Endothelial cell of umbilical vein (primary cell): ENCODE data around the gene POR. TPM values are rescaled to one million over a fixed set of nuclear protein-coding genes. Genes with fewer than 3 reads are reported as not detected.

Experiments used
- BruUV-seq: library from RNA; stranded (reverse); fragments of 400-500 nt; replicated peaks from 2 replicates; lab custom pipeline; 2021; lab: Mats Ljungman, UMichigan
- CTCF ChIA-PET: fragments of 300-600, 350-600 bp; sonication (Branson Sonifier 250); formaldehyde crosslinking; loops from one replicate; lab custom pipeline; 2021; ENCODE audit warnings: antibody characterized with exemption, inconsistent platforms; lab: Charles Lee
- POLR2A ChIA-PET: fragments of 300-600, 350-600 bp; sonication (Branson Sonifier 250); formaldehyde crosslinking; loops from one replicate; lab custom pipeline; 2021; ENCODE audit warnings: antibody characterized with exemption, inconsistent platforms; lab: Charles Lee
- DNase-seq: peaks from one replicate; pipeline ENCODE4 v3.0.0-alpha.2; 2011; ENCODE audit warnings: low read depth, low spot score
- FAIRE-seq: peaks from 2 replicates; lab custom pipeline; 2011; peaks lifted over from hg19 to GRCh38; lab: Jason Lieb, UNC
- H2AFZ ChIP-seq: 2 replicates; pipeline ENCODE4 v1.6.0; 2012; ENCODE audit warnings: low read depth, low read length, control low read depth, inconsistent platforms
- H3K27ac ChIP-seq: 2 replicates; pipeline ENCODE4 v1.5.1; 2011; ENCODE audit warnings: low read depth, mild to moderate bottlenecking, control low read depth, low read length, moderate library complexity; ENCODE audit not compliant: insufficient read depth
- H3K27me3 ChIP-seq, 2 experiments: 2 replicates each; pipeline versions ENCODE4 v1.6.0 to v1.6.1; 2011; ENCODE audit warnings: low read length in 2 of 2, mixed read lengths in 1 of 2; ENCODE audit not compliant: control insufficient read depth in 2 of 2, insufficient read depth in 2 of 2
- H3K36me3 ChIP-seq, 2 experiments: 2 replicates in 1 of 2; 3 replicates in 1 of 2; pipeline ENCODE4 v1.5.1; 2011; ENCODE audit warnings: low read length in 2 of 2, mild to moderate bottlenecking in 1 of 2, moderate library complexity in 1 of 2; ENCODE audit not compliant: control insufficient read depth in 2 of 2, insufficient read depth in 2 of 2; ENCODE audit errors: extremely low read depth in 1 of 2
- H3K4me1 ChIP-seq: 3 replicates; pipeline ENCODE4 v1.5.1; 2011; ENCODE audit warnings: mild to moderate bottlenecking, low read length; ENCODE audit not compliant: control insufficient read depth, insufficient read depth; ENCODE audit errors: extremely low read depth
- H3K4me2 ChIP-seq: 2 replicates; pipeline ENCODE4 v1.6.1; 2011; ENCODE audit warnings: low read length, control low read depth, mixed read lengths; ENCODE audit not compliant: insufficient read depth
- H3K4me3 ChIP-seq, 3 experiments: fragments of 200-600 bp in 1 of 3; sonication (generic), shearing (Covaris generic) in 1 of 3; replicated peaks in 1 of 3; 2 replicates each; pipeline ENCODE4 v1.5.1; 2011 to 2016; ENCODE audit warnings: control low read depth in 3 of 3, low read length in 3 of 3, mild to moderate bottlenecking in 2 of 3, inconsistent platforms in 1 of 3, low read depth in 1 of 3, moderate library complexity in 1 of 3; ENCODE audit not compliant: insufficient read depth in 1 of 3
- H3K79me2 ChIP-seq: 2 replicates; pipeline ENCODE4 v1.6.0; 2012; ENCODE audit warnings: low read length, inconsistent platforms; ENCODE audit not compliant: control insufficient read depth, insufficient read depth
- H3K9ac ChIP-seq: replicated peaks from 2 replicates; pipeline ENCODE3; 2011; ENCODE audit warnings: low read length, control low read depth; ENCODE audit not compliant: insufficient read depth; ENCODE audit errors: extremely low read depth
- H3K9me1 ChIP-seq: replicated peaks from 3 replicates; pipeline ENCODE4 v1.6.0; 2011; ENCODE audit warnings: mild to moderate bottlenecking, low read length; ENCODE audit not compliant: control insufficient read depth, insufficient read depth; ENCODE audit errors: extremely low read depth
- H3K9me3 ChIP-seq: replicated peaks from 2 replicates; pipeline ENCODE4 v1.5.1; 2012; ENCODE audit warnings: low read length, inconsistent platforms; ENCODE audit not compliant: control insufficient read depth, insufficient read depth
- H4K20me1 ChIP-seq: replicated peaks from 2 replicates; pipeline ENCODE3; 2011; ENCODE audit warnings: mild to moderate bottlenecking, low read length; ENCODE audit not compliant: control insufficient read depth, insufficient read depth; ENCODE audit errors: extremely low read depth
- EZH2 ChIP-seq: IDR thresholded peaks from 2 replicates; pipeline ENCODE4 v1.6.1; 2012; ENCODE audit warnings: borderline replicate concordance, low read depth, mild to moderate bottlenecking, moderate library complexity, low read length, inconsistent platforms; ENCODE audit not compliant: severe bottlenecking
- FOS ChIP-seq: IDR thresholded peaks from 2 replicates; pipeline ENCODE4 v1.6.1; 2011; ENCODE audit warnings: mild to moderate bottlenecking, low read length, moderate library complexity, borderline replicate concordance; ENCODE audit not compliant: insufficient read depth
- GATA2 ChIP-seq: IDR thresholded peaks from 2 replicates; pipeline ENCODE4 v1.7.0; 2011; ENCODE audit warnings: low read depth, mild to moderate bottlenecking, moderate library complexity, mixed read lengths, low read length; ENCODE audit not compliant: insufficient read length, insufficient read depth
- MAX ChIP-seq: IDR thresholded peaks from 2 replicates; pipeline ENCODE4 v1.6.1; 2011; ENCODE audit not compliant: insufficient read depth, insufficient read length
- POLR2AphosphoS5 ChIP-seq: IDR thresholded peaks from 2 replicates; pipeline ENCODE4 v1.6.1; 2012; ENCODE audit warnings: low read depth, mild to moderate bottlenecking, control low read depth, low read length, moderate library complexity; ENCODE audit not compliant: insufficient read depth
- dilution Hi-C: fragments of 300-500 bp; cut with MboI; formaldehyde crosslinking; loops from one replicate; pipeline ENCODE4 v1.15.0; 2019; ENCODE audit warnings: low sequenced_read_pairs; ENCODE audit not compliant: extremely low pct_ligation_motif_present
- intact Hi-C: fragments of 100-400 bp; cut with micrococcal nuclease; formaldehyde crosslinking; loops from one replicate; pipeline ENCODE4 v1.10.0; 2022
- polyA plus RNA-seq, 4 experiments: library from polyadenylated mRNA; depleted of rRNA in 3 of 4; stranded (reverse) in 3 of 4; unstranded in 1 of 4; fragments of >200 nt; gene quantifications; 2 replicates each; pipeline versions ENCODE4 v1.2.1 to v1.2.3, GENCODE V29; 2011 to 2012; ENCODE audit warnings: missing spikeins in 1 of 4
- total RNA-seq: library from RNA; stranded (reverse); gene quantifications from 2 replicates; pipeline ENCODE4 v1.2.3, GENCODE V29; 2021

POR gene
- total and polyA plus RNA-seq, 2 donors (not counting 3 experiments of a cell fraction or from before 2014, with no cell fraction given), result 59.5 to 73.6 TPM

GRCh38 chr7:75915416-75916156 lies 631 bp downstream of the POR start:
- Histone ChIP-seq H3K36me3 (no peaks in the 10 kb centered on the region), H3K9me1 (no peaks in the 10 kb centered on the region), H3K27ac (peak overlapping the region; percentile 8), H3K9ac (peak overlapping the region; percentile 72), H3K79me2 (peaks cover 13% of the 10 kb centered on the region), H3K4me3 (peak overlapping the region; percentile 66 to 82 (median 69)), H3K4me2 (peak overlapping the region; percentile 78), H4K20me1 (no peaks in the 10 kb centered on the region), H3K9me3 (no peaks in the 10 kb centered on the region), H3K4me1 (peaks cover 8% of the 10 kb centered on the region), H3K27me3 (no peaks in the 10 kb centered on the region), H2AFZ (peak overlapping the region; percentile 82)
- ChIA-PET CTCF (interaction anchor here (0.8 to 3.6 kb wide), 6 partner anchors 10 to 105 kb away, joined by 3 to 26 read pairs (median 6); partner anchors contain the start of gene TMEM120A), POLR2A (interaction anchor here (0.5 to 1.1 kb wide), 5 partner anchors 15 to 243 kb away, joined by 3 to 5 read pairs (median 3); no protein-coding TSS in a partner anchor)
- no peak for TF ChIP-seq POLR2AphosphoS5
- TF ChIP-seq EZH2, result no peak
- no peak for TF ChIP-seq GATA2
- no peak for TF ChIP-seq MAX
- TF ChIP-seq FOS, result no peak
- intact Hi-C loops (loop anchor here (1.0 to 2.0 kb wide), 2 partner anchors 36 to 79 kb away; partner anchors contain the start of genes RHBDD2 and TMEM120A), dilution Hi-C loops (no loop called here)
- DNase-seq (peak; percentile 41), FAIRE-seq (peak; percentile 72)
- TSS peak; percentile 48 for BruUV-seq
